ENCODE results near the gene POU2F3. TPM values are rescaled to one million over a fixed set of nuclear protein-coding genes. Genes with fewer than 3 reads are reported as not detected.

Gene POU2F3
- total and polyA plus RNA-seq, 2 of the 13 experiments (the other 11 are each of a cell fraction or from before 2014, with no cell fraction given) = not detected

GRCh38 chr11:120198787-120199469 is 41.0 kb upstream of the POU2F3 start (continued):
- TF ChIP-seq, protein P1, sequence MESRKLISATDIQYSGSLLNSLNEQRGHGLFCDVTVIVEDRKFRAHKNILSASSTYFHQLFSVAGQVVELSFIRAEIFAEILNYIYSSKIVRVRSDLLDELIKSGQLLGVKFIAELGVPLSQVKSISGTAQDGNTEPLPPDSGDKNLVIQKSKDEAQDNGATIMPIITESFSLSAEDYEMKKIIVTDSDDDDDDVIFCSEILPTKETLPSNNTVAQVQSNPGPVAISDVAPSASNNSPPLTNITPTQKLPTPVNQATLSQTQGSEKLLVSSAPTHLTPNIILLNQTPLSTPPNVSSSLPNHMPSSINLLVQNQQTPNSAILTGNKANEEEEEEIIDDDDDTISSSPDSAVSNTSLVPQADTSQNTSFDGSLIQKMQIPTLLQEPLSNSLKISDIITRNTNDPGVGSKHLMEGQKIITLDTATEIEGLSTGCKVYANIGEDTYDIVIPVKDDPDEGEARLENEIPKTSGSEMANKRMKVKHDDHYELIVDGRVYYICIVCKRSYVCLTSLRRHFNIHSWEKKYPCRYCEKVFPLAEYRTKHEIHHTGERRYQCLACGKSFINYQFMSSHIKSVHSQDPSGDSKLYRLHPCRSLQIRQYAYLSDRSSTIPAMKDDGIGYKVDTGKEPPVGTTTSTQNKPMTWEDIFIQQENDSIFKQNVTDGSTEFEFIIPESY (CRISPR knock-in tag; IDR thresholded peaks at IDR 0.05) = no peak
- TF ChIP-seq ZBED4 (CRISPR knock-in tag; IDR thresholded peaks at IDR 0.05; ENCODE audit: borderline replicate concordance) (no peak), ZNF235 (CRISPR knock-in tag; IDR thresholded peaks at IDR 0.05; ENCODE audit: borderline replicate concordance) (no peak), ZFP37 (CRISPR knock-in tag; IDR thresholded peaks at IDR 0.05; ENCODE audit: borderline replicate concordance) (no peak), MED8 (CRISPR knock-in tag; IDR thresholded peaks at IDR 0.05; ENCODE audit: insufficient replicate concordance) (no peak), CCDC6 (CRISPR knock-in tag; IDR thresholded peaks at IDR 0.05) (no peak), IRF2 (CRISPR knock-in tag; IDR thresholded peaks at IDR 0.05) (0 out of 2 replicates have a peak, but pooled peaks have one; percentile 33), KLF9 (CRISPR knock-in tag; IDR thresholded peaks at IDR 0.05; ENCODE audit: low read depth) (no peak), ESRRA (CRISPR knock-in tag; IDR thresholded peaks at IDR 0.05; ENCODE audit: low read depth) (peak; percentile 34), NAIF1 (CRISPR knock-in tag; IDR thresholded peaks at IDR 0.05; ENCODE audit: borderline replicate concordance) (no peak), XRCC5 (optimal IDR thresholded peaks at IDR 0.05; ENCODE audit: low read length) (no peak), MAFF (IDR thresholded peaks at IDR 0.05; ENCODE audit: low read depth, low read length) (no peak), ZC3H13 (CRISPR knock-in tag; IDR thresholded peaks at IDR 0.05) (no peak), SNAPC2 (CRISPR knock-in tag; IDR thresholded peaks at IDR 0.05) (no peak), NFKBIZ (CRISPR knock-in tag; IDR thresholded peaks at IDR 0.05) (no peak), ZNF382 (CRISPR knock-in tag; IDR thresholded peaks at IDR 0.05; ENCODE audit: borderline replicate concordance) (no peak), ZNF484 (CRISPR knock-in tag; IDR thresholded peaks at IDR 0.05; ENCODE audit: borderline replicate concordance, low read depth) (no peak), GFI1 (CRISPR knock-in tag; IDR thresholded peaks at IDR 0.05; ENCODE audit: borderline replicate concordance) (no peak), ARID2 (CRISPR knock-in tag; IDR thresholded peaks at IDR 0.05; ENCODE audit: borderline replicate concordance) (no peak), RBM22 (optimal IDR thresholded peaks at IDR 0.05; ENCODE audit: low read length) (no peak), JARID2 (CRISPR knock-in tag; IDR thresholded peaks at IDR 0.05; ENCODE audit: insufficient replicate concordance) (no peak)
- TF ChIP-seq, protein P2, sequence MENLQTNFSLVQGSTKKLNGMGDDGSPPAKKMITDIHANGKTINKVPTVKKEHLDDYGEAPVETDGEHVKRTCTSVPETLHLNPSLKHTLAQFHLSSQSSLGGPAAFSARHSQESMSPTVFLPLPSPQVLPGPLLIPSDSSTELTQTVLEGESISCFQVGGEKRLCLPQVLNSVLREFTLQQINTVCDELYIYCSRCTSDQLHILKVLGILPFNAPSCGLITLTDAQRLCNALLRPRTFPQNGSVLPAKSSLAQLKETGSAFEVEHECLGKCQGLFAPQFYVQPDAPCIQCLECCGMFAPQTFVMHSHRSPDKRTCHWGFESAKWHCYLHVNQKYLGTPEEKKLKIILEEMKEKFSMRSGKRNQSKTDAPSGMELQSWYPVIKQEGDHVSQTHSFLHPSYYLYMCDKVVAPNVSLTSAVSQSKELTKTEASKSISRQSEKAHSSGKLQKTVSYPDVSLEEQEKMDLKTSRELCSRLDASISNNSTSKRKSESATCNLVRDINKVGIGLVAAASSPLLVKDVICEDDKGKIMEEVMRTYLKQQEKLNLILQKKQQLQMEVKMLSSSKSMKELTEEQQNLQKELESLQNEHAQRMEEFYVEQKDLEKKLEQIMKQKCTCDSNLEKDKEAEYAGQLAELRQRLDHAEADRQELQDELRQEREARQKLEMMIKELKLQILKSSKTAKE (CRISPR knock-in tag; IDR thresholded peaks at IDR 0.05; ENCODE audit: borderline replicate concordance) = peak; percentile 80
